ENCODE data around the gene CAMK2N2.
A peak's percentile ranks its signal among the peaks of the same experiment; 100 is the strongest.

CAMK2N2 gene

GRCh38 chr3:184262764-184263179 lies 1.4 kb upstream of the CAMK2N2 start:
- no peak overlapping the region for H3K4me3 ChIP-seq (ENCODE audit: low read depth, low read length)
- TF ChIP-seq MAX (IDR thresholded peaks at IDR 0.05; ENCODE audit: low read depth, low read length) (no peak), MYC (IDR thresholded peaks at IDR 0.05; ENCODE audit: low read depth, low read length) (no peak)
- no peak for DNase-seq (ENCODE audit: low read depth)

GRCh38 chr3:184261854-184262763 lies 756 bp upstream of the CAMK2N2 start:
- TF ChIP-seq MYC (IDR thresholded peaks at IDR 0.05; ENCODE audit: low read depth, low read length): no peak
- TF ChIP-seq POLR2A (IDR thresholded peaks at IDR 0.05; ENCODE audit: extremely low read depth, insufficient read length): no peak
- no peak for TF ChIP-seq MAX (IDR thresholded peaks at IDR 0.05; ENCODE audit: low read depth, low read length)
- TF ChIP-seq CTCF (IDR thresholded peaks at IDR 0.05; ENCODE audit: low read depth, low read length): no peak
- DNase-seq (ENCODE audit: low read depth): peak; percentile 64
- H3K4me3 ChIP-seq (ENCODE audit: low read depth, low read length): peak overlapping the region; percentile 53

- DNase-seq (ENCODE audit: low read depth): peak; percentile 23
- no peak for TF ChIP-seq MAX (IDR thresholded peaks at IDR 0.05; ENCODE audit: low read depth, low read length)
- no peak for TF ChIP-seq CTCF (IDR thresholded peaks at IDR 0.05; ENCODE audit: low read depth, low read length)
- no peak for TF ChIP-seq MYC (IDR thresholded peaks at IDR 0.05; ENCODE audit: low read depth, low read length)
- no peak for TF ChIP-seq POLR2A (IDR thresholded peaks at IDR 0.05; ENCODE audit: extremely low read depth, insufficient read length)
- no peak overlapping the region for H3K4me3 ChIP-seq (ENCODE audit: low read depth, low read length)
Measured at GRCh38 chr3:184260724-184261269, 556 bp downstream of the CAMK2N2 start.

GRCh38 chr3:184259878-184260723 lies 1.3 kb downstream of the CAMK2N2 start:
- H3K4me3 ChIP-seq (ENCODE audit: low read depth, low read length): no peak overlapping the region
- peak; percentile 14 for TF ChIP-seq POLR2A (IDR thresholded peaks at IDR 0.05; ENCODE audit: extremely low read depth, insufficient read length)
- no peak for TF ChIP-seq MYC (IDR thresholded peaks at IDR 0.05; ENCODE audit: low read depth, low read length)
- TF ChIP-seq CTCF (IDR thresholded peaks at IDR 0.05; ENCODE audit: low read depth, low read length): no peak
- DNase-seq (ENCODE audit: low read depth): peak; percentile 59

GRCh38 chr3:184259396-184259877 lies 1.9 kb downstream of the CAMK2N2 start:
- H3K4me3 ChIP-seq (ENCODE audit: low read depth, low read length): no peak overlapping the region
- TF ChIP-seq MAX (IDR thresholded peaks at IDR 0.05; ENCODE audit: low read depth, low read length) (no peak), MYC (IDR thresholded peaks at IDR 0.05; ENCODE audit: low read depth, low read length) (no peak), CTCF (IDR thresholded peaks at IDR 0.05; ENCODE audit: low read depth, low read length) (no peak), POLR2A (IDR thresholded peaks at IDR 0.05; ENCODE audit: extremely low read depth, insufficient read length) (no peak)
- DNase-seq (ENCODE audit: low read depth): no peak

Measured in NB4 (cell line).